Fibroblast of the aortic adventitia (primary cell): ENCODE data around the gene DIP2B. TPM values are rescaled to one million over a fixed set of nuclear protein-coding genes. Genes with fewer than 3 reads are reported as not detected.

Source experiments
- DNase-seq: peaks from one replicate; pipeline ENCODE4 v3.0.0-alpha.2; 2010; ENCODE audit warnings: low read depth
- H3K4me3 ChIP-seq: 2 replicates; pipeline ENCODE4 v1.5.1; 2011; ENCODE audit warnings: low read depth, mild to moderate bottlenecking, control low read depth, low read length, moderate library complexity
- CTCF ChIP-seq: IDR thresholded peaks from 2 replicates; pipeline ENCODE4 v1.5.1; 2011; ENCODE audit warnings: mild to moderate bottlenecking, low read length, control low read depth, inconsistent platforms; ENCODE audit not compliant: insufficient read depth
- total RNA-seq: library from RNA; depleted of rRNA; stranded (reverse); fragments of >200 nt; gene quantifications from 2 replicates; pipeline ENCODE4 v1.2.3, GENCODE V29; 2012; ENCODE audit warnings: low replicate concordance

DIP2B gene
- total RNA-seq, 1 donor: 26.7 TPM

GRCh38 chr12:50734409-50735263, 229.9 kb downstream of the DIP2B start:
- no peak overlapping the region for H3K4me3 ChIP-seq
- peak; percentile 76 for TF ChIP-seq CTCF
- DNase-seq: peak; percentile 56

GRCh38 chr12:50739611-50740010, 234.8 kb downstream of the DIP2B start:
- no peak for TF ChIP-seq CTCF
- no peak overlapping the region for H3K4me3 ChIP-seq
- DNase-seq: no peak

- DNase-seq: no peak
- no peak overlapping the region for H3K4me3 ChIP-seq
- no peak for TF ChIP-seq CTCF
These were observed 235.5 kb downstream of the DIP2B start for GRCh38 chr12:50740307-50740706.

GRCh38 chr12:50742776-50743175, 238.0 kb downstream of the DIP2B start:
- no peak for TF ChIP-seq CTCF
- no peak for DNase-seq
- no peak overlapping the region for H3K4me3 ChIP-seq

- no peak for TF ChIP-seq CTCF
- H3K4me3 ChIP-seq: no peak overlapping the region
These were observed 241.1 kb downstream of the DIP2B start for GRCh38 chr12:50745861-50746260.

GRCh38 chr12:50746431-50746830, 241.6 kb downstream of the DIP2B start:
- DNase-seq: no peak
- no peak for TF ChIP-seq CTCF
- H3K4me3 ChIP-seq: no peak overlapping the region

More at GRCh38 chr12:50745861-50746260, 241.1 kb downstream of the DIP2B start:
- DNase-seq: no peak
